Suprapubic skin (tissue), 4 donors: Measurements from ENCODE around the gene BRMS1L. TPM values are rescaled to one million over a fixed set of nuclear protein-coding genes. Genes with fewer than 3 reads are reported as not detected.

Experiments
- DNase-seq, 2 donors: peaks; one replicate each; pipeline ENCODE4 v3.0.0-alpha.2; 2019; ENCODE audit warnings: low spot score in 2 of 2
- H3K27ac ChIP-seq: fragments of 200-600 bp; sonication (generic); one replicate; pipeline ENCODE4 v1.5.1; 2019
- H3K27me3 ChIP-seq: fragments of 200-600 bp; sonication (generic); one replicate; pipeline ENCODE4 v1.5.1; 2019
- H3K36me3 ChIP-seq: fragments of 200-600 bp; sonication (generic); one replicate; pipeline ENCODE4 v1.5.1; 2019
- H3K4me1 ChIP-seq: fragments of 200-600 bp; sonication (generic); one replicate; pipeline ENCODE4 v1.5.1; 2019
- H3K4me3 ChIP-seq: fragments of 200-600 bp; sonication (generic); one replicate; pipeline ENCODE4 v1.5.1; 2019; ENCODE audit warnings: mild to moderate bottlenecking
- H3K9me3 ChIP-seq: fragments of 200-600 bp; sonication (generic); one replicate; pipeline ENCODE4 v1.5.1; 2019
- EP300 ChIP-seq: sonication (generic); formaldehyde crosslinking; IDR thresholded peaks from one replicate; pipeline ENCODE4 v1.6.1; 2017; ENCODE audit warnings: antibody characterized with exemption
- POLR2A ChIP-seq, 2 donors: fragments of 450-650 bp; IDR thresholded peaks; one replicate each; pipeline ENCODE4 v1.6.1; 2017; ENCODE audit warnings: antibody characterized with exemption in 2 of 2, mild to moderate bottlenecking in 2 of 2, moderate library complexity in 2 of 2
- POLR2AphosphoS5 ChIP-seq, 3 donors: sonication (generic); formaldehyde crosslinking; IDR thresholded peaks; one replicate each; pipeline ENCODE4 v1.6.1; 2017; ENCODE audit warnings: antibody characterized with exemption in 3 of 3
- WGBS: methylation state at CpG from one replicate; pipeline ENCODE4 v1.1.5; 2018; 5-methylcytosine and 5-hydroxymethylcytosine counted together
- total RNA-seq, 4 donors: library from RNA; depleted of rRNA; stranded (reverse); fragments of >200 nt; gene quantifications; one replicate each; pipeline ENCODE4 v1.1.0, GENCODE V29; 2016
- TF ChIP-seq, protein P1 (sequence below), 2 donors: fragments of 200-600 bp in 1 of 2; fragments of 450-650 bp in 1 of 2; sonication (generic) in 1 of 2; IDR thresholded peaks; one replicate each; pipeline ENCODE4 v1.5.1; 2016 to 2019; ENCODE audit warnings: antibody characterized with exemption in 2 of 2, mild to moderate bottlenecking in 1 of 2, moderate library complexity in 1 of 2

The BRMS1L gene
- total RNA-seq, 4 donors from 2014 or later = 3.5 to 6.6 (median 5.7) TPM

DNA sequence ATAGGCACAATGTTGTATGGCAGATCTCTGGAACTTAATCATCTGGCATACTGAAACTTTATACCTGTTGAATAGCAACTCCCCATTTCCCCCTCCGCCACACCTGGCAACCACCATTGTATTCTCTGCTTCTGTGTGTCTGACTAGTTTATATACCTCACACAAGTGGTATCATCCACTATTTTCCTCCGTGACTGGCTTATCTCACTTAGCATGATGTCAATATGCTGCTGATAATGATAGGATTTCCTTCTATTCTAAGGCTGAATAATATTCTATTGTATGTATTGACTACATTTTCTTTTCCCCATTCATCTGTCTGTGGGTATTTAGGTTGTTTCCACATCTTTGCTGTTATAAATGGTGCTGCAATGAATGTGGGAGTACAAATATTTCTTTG is 21.5 kb downstream of the BRMS1L start:
- Histone ChIP-seq H3K36me3 (peaks cover 50% of the 10 kb centered on the region), H3K4me3 (no peak overlapping the region), H3K27ac (no peak overlapping the region), H3K27me3 (no peaks in the 10 kb centered on the region), H3K4me1 (no peaks in the 10 kb centered on the region), H3K9me3 (peaks cover 6% of the 10 kb centered on the region)
- WGBS = 91% methylated on average over 2 of the region's 2 CpGs
- no peak for DNase-seq
- TF ChIP-seq EP300 (no peak), POLR2A (IDR thresholded peaks at IDR 0.05) (no peak)
- TF ChIP-seq, protein P1, sequence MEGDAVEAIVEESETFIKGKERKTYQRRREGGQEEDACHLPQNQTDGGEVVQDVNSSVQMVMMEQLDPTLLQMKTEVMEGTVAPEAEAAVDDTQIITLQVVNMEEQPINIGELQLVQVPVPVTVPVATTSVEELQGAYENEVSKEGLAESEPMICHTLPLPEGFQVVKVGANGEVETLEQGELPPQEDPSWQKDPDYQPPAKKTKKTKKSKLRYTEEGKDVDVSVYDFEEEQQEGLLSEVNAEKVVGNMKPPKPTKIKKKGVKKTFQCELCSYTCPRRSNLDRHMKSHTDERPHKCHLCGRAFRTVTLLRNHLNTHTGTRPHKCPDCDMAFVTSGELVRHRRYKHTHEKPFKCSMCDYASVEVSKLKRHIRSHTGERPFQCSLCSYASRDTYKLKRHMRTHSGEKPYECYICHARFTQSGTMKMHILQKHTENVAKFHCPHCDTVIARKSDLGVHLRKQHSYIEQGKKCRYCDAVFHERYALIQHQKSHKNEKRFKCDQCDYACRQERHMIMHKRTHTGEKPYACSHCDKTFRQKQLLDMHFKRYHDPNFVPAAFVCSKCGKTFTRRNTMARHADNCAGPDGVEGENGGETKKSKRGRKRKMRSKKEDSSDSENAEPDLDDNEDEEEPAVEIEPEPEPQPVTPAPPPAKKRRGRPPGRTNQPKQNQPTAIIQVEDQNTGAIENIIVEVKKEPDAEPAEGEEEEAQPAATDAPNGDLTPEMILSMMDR (IDR thresholded peaks at IDR 0.05) = no peak

DNA sequence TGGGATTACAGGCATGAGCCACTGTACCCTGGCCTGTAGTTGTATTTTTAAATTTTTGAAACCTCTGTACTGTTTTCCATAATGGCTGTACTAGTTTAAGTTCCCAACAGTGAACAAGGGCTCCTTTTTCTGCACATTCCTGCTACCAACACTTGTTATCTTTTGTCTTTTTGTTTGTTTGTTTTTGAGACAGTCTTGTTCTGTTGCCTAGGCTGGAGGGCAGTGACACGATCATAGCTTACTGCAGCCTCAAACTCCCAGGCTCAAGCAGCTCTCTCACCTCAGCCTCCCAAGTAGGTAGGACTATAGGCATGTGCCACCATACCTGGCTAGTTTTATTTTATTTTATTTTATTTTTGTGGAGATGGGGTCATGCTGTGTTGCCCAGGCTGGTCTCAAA is 23.0 kb downstream of the BRMS1L start:
- TF ChIP-seq, protein P1 (IDR thresholded peaks at IDR 0.05) = no peak
- TF ChIP-seq EP300 (no peak), POLR2A (IDR thresholded peaks at IDR 0.05) (no peak), POLR2AphosphoS5 (IDR thresholded peaks at IDR 0.05) (no peak)
- DNase-seq = no peak
- Histone ChIP-seq H3K9me3 (peaks cover 3% of the 10 kb centered on the region), H3K27ac (no peak overlapping the region), H3K4me3 (no peak overlapping the region), H3K4me1 (no peaks in the 10 kb centered on the region), H3K36me3 (peaks cover 35% of the 10 kb centered on the region), H3K27me3 (no peaks in the 10 kb centered on the region)
- WGBS = 75% methylated on average over 1 of the region's 1 CpG

DNA sequence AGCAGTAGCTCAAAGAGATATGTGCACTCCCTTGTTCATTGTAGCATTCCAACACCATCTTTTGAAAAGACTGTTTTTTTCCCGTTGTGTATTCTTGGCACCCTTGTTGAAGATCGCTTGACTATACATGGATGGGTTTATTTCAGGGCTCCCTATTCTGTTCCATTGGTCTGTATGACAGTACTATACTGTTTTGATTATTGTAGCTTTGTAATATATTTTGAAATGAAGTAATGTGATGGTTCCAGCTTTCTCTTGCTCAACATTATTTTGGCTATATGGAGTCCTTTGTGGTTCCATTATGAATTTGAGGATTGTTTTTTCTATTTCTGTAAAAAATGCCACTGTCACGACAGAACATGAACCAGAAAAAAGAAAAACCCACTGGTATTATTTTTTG is 25.7 kb downstream of the BRMS1L start:
- WGBS = 82% methylated on average over 3 of the region's 3 CpGs
- H3K9me3 ChIP-seq = peaks cover 3% of the 10 kb centered on the region
- no peak overlapping the region for H3K4me3 ChIP-seq
- H3K27me3 ChIP-seq = no peaks in the 10 kb centered on the region
- H3K4me1 ChIP-seq = no peaks in the 10 kb centered on the region
- TF ChIP-seq POLR2AphosphoS5 (IDR thresholded peaks at IDR 0.05) = no peak
- no peak for TF ChIP-seq EP300
- no peak for TF ChIP-seq POLR2A (IDR thresholded peaks at IDR 0.05)
- TF ChIP-seq, protein P1 (IDR thresholded peaks at IDR 0.05) = no peak
- peaks cover 12% of the 10 kb centered on the region for H3K36me3 ChIP-seq
- DNase-seq = no peak
- no peak overlapping the region for H3K27ac ChIP-seq

DNA sequence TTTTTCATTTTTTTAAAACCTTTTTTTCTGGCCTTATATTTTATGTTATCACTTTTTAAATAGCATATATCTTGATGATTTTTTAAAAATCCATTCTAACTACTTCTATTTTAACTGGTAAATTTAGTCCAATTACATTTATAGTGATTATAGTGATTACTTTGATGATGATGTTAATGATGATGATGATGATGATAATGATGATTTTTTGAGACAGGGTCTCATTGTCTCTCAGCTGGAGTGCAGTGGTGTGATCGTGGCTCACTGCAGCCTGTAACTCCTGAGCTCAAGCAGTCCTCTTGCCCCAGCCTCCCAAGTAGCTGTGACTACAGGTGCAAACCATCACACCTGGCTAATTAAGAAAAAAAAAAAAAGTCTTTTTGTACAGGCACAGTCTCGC is 27.1 kb downstream of the BRMS1L start:
- Histone ChIP-seq H3K4me3 (no peak overlapping the region), H3K27ac (no peak overlapping the region), H3K36me3 (peaks cover 6% of the 10 kb centered on the region), H3K4me1 (no peaks in the 10 kb centered on the region), H3K9me3 (peaks cover 3% of the 10 kb centered on the region), H3K27me3 (no peaks in the 10 kb centered on the region)
- WGBS = 96% methylated on average over 2 of the region's 2 CpGs
- TF ChIP-seq POLR2AphosphoS5 (IDR thresholded peaks at IDR 0.05) = no peak
- TF ChIP-seq, protein P1 (IDR thresholded peaks at IDR 0.05) = no peak
- no peak for TF ChIP-seq POLR2A (IDR thresholded peaks at IDR 0.05)
- no peak for TF ChIP-seq EP300
- DNase-seq = no peak

DNA sequence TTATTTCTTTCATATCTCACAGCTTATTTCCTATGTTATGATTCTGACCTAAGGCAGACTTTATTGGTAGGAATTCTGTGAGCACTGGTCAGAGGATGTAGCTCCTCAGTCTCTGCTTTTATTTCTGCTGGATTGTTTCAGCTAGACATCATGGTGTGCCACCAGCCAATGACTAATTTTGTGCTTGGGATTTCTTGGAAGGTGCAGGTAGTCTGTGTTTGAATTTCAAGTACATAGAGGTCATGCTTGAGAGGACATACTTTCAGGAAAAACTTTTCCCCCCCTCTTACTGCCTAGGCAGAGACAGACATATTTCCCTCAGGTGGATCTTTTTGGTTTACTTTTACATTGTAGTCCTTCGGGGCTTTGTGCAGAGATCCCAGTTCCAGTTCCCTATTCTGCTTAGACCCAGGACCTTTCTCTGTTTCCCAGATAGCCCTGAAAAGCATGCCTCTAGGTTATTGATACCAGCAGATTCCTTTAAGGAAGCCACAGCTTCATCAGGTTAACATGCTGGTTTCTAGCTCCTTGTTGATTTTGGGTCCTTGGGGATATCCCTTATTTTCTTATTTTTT is 28.6 kb downstream of the BRMS1L start:
- Histone ChIP-seq H3K4me3 (no peak overlapping the region), H3K9me3 (peaks cover 3% of the 10 kb centered on the region), H3K27ac (no peak overlapping the region), H3K36me3 (peaks cover 17% of the 10 kb centered on the region), H3K27me3 (no peaks in the 10 kb centered on the region), H3K4me1 (no peaks in the 10 kb centered on the region)
- TF ChIP-seq EP300 = no peak
- TF ChIP-seq, protein P1 (IDR thresholded peaks at IDR 0.05) = no peak
- no peak for TF ChIP-seq POLR2A (IDR thresholded peaks at IDR 0.05)
- no peak for TF ChIP-seq POLR2AphosphoS5 (IDR thresholded peaks at IDR 0.05)
- no peak for DNase-seq
- WGBS = 78% methylated on average over 1 of the region's 1 CpG
